ENCODE data around the gene HOXB7. TPM values are rescaled to one million over a fixed set of nuclear protein-coding genes. Genes with fewer than 3 reads are reported as not detected.
A peak's percentile ranks its signal among the peaks of the same experiment; 100 is the strongest.

The HOXB7 gene
- 20.0 and 23.3 TPM in 2 replicates for total RNA-seq (2014; rRNA removed; shearing (Covaris generic))

DNA sequence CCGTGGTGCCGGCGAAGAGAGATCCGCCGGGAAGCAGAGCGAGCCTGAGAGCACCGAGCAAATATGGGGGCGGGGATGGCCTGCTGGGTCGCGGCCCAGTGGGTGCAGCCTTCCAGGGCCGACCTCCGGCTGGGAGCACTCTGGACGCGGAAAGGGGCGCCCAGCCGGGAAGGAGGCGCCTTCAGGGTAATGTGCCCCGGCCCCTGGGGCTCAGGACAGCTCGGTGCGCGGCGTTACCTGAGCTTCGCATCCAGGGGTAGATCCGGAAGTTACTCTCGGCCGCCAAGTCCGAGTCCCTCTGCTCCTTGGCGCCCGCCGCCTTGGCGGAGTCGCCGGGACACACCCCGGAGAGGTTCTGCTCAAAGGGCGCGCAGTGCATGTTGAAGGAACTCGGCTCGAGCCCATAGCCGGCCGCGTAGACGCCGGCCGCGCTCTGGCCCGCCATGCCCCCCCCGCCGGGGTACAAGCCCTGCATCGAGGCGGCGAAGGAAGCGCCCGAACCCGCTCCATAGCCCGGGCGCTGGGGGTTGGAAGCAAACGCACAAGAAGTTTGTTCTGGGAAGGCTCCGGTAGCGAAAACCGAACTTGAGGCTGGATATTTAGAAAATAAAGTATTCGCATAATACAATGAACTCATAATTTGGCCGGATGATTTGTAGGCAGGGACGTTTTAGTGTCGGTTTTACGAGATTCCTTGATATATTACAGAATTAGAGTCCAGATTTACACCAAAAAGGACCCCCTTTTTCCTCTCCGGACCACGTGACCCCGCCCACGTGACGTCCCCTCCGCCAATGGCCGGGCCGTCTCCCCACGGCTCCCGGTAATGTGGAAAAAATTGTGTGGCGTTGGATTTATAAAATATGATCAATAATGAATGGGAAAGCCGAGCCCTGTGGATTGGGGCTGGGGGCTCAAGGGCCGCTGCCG, at the start of gene HOXB7:
Gene HOXB7 (minus strand): TSS at position 736 of the 930 bp plus-strand sequence. CDS start 99 bp downstream, at position 637.
- DNase-seq (ENCODE audit: low read depth): peak; percentile 66

GRCh38 chr17:48655913-48656312, 45.1 kb upstream of the HOXB7 start:
- DNase-seq (ENCODE audit: low read depth): no peak

DNA sequence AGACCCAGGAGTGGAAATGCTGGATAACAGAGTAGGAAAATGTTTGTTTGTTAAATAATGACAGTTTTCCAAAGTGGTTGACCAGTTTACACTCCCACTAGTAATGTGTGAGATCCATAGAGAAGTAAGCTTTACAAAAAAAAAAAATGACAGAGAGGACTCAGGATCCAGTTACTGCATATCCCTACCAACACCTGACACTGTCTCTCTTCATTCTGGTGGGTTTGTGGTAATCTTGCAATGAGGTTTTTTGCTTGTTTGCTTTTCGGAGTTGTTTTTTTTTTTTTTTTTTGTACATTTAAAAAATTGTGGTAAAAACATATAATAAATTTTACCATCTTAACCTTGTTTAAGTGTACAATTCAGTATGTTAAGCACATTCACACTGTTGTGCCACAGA, 38.9 kb upstream of the HOXB7 start:
- no peak for DNase-seq (ENCODE audit: low read depth)

DNA sequence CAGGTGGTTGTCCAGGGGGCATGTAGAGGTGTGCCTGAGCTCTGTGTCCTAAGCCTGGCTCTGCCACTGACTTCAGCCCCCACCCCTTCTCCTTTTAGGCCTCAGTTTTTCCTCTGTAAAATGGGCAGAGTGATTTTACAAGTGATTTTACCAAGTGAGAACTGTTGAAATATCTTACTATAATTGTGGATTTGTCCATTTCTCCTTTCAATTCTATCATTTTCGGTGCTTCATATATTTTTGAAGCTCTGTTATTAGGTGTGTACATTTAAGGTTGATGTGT, 37.1 kb upstream of the HOXB7 start:
- DNase-seq (ENCODE audit: low read depth): no peak

DNA sequence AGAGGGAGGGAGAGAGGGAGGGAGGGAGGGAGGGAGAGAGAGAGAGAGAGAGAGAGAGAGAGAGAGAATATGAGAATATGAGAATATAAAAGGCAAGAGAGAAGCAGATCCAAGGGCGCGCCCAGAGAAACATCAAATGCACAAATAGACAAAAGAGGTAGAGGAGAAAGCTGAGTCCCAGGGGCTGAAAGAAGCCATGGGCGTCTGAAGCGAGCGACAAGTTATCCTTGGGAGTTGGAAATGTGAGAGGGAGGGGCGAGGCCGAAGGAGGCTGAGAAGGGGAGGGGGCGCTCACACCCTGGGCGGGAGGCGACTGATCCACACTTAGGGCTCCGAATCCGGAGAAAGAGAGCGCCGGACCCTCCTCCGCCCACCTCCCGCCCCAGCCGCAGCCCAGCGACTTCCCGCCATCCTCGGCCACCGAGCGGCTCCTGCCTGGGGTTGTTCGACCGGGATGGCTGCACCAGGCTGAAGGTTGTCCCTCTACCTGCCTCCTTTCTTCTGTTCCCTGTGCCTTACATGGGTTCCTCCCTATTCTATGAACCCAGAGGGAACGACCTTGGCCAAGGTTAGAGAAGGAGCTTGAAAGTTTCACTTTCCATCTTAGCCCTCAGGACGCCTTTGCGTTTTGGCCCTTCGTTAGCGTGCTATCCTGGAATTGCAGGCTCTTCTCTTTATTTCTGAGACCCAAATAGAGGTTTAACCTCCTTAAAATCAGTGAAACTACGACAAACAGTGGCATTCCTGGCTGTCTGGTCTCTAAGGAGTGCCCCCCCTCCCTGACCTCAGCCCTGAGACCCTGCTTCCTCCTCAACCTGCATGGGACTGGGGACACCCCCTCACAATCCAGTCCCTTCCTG, 36.5 kb upstream of the HOXB7 start:
- DNase-seq (ENCODE audit: low read depth): peak; percentile 64

- DNase-seq (ENCODE audit: low read depth): peak; percentile 75
Measured at GRCh38 chr17:48646183-48647102, 35.6 kb upstream of the HOXB7 start.

DNA sequence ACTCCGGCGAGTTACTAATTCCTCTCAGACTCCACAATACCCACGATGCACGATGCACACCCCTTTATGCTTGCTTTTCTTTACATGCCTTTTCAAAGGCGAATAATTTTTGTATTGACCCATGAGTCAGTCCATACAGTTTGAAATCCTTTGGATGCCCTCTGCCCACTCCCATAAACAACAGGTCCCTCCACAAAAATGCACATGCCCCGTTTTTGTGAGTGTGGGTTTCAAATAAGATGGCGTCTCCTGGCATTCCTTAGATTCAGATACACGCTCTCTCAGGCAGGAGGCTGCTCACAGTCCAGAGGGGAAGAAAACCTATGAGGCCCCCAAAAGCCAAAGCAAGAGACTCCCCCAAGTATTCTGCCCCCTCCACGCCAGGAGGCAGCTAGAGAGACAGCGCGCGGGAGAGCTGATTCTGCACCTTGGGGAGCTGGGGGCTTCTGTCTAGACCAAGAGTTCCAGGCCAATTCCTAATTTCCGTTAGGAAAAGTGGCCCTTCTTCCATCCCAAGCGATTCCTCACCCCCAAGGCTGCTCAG, 34.9 kb upstream of the HOXB7 start:
- DNase-seq (ENCODE audit: low read depth): no peak

GRCh38 chr17:48644910-48645557, 34.2 kb upstream of the HOXB7 start:
- no peak for DNase-seq (ENCODE audit: low read depth)

DNA sequence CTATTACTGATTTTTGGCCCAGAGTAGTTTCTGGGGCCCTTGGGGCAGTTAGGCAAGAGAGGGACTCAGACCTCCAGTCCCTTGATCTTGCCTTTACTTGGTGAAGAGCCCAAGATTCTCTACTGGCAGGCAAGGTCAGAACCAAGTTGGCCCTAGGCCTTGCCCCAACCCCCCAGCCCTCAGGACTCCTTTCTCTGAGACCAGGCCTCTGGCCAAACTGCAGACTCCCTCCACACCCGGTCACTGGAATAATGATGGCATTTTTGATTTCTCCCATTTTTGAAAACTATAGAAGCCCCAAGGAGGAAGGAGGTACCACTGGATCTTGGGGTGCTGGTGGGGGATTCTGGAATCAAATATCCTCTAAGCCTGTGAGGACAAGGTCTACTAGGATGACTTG, 33.3 kb upstream of the HOXB7 start:
- DNase-seq (ENCODE audit: low read depth): no peak

DNA sequence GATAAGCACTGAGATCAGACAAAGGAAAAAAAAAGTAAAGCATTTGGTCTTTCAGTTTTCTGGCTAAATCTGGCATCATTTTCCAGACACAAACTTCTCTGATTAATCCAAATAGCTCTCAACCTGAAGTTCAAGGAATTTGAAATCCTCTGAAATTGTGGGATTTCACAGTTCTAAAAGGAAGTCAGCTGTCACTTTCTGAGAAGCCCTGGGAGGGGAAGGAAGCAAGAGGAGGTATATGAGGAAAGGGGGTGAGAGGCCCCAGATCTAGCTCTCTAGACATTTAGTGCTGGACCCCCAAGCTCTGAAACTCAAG, 32.8 kb upstream of the HOXB7 start:
- DNase-seq (ENCODE audit: low read depth): no peak

- no peak for DNase-seq (ENCODE audit: low read depth)
Measured at GRCh38 chr17:48642843-48643696, 32.3 kb upstream of the HOXB7 start.

DNA sequence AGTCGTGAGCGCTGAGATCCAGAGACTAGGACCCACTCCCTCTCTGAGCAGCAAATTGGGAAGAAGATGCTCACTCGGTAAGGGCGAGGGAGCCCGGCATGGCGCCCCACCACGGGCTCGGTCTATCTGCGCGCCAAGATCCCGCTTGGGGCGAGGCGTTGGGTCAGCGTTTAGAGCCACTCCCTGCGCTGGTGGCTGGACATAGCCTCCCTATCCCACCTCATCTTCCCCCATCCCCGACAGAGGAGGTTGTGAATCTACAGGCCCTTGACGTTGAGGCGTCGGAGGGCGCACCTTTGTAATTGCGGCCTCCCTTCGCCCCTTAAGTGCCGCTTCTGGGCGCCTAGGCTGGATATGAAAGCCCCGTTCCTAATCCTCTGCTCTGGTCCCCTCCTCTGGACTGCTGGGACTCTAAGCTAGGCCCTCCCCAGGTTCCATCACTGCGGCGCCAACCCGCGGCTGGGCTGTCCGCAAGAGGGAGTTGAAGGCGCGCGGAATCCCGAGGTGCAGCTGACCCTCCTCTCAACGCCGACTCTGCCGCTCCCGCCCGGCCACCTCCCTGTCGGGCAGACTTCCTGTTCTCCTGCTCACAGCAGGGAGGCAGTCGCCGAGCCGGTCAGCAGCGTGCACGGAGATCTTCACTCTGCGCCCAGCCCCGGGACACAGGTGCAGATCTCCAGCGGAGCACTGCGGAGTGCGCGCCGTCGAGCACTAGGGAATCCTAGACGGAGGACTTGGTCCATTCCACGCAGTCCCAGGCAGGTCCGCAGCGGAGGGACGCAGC, 31.4 kb upstream of the HOXB7 start:
- no peak for DNase-seq (ENCODE audit: low read depth)

GRCh38 chr17:48641541-48642058, 30.8 kb upstream of the HOXB7 start:
- DNase-seq (ENCODE audit: low read depth): no peak

GRCh38 chr17:48640858-48641180, 30.0 kb upstream of the HOXB7 start:
- DNase-seq (ENCODE audit: low read depth): no peak

- DNase-seq (ENCODE audit: low read depth): no peak
Measured at GRCh38 chr17:48639982-48640857, 29.4 kb upstream of the HOXB7 start.

GRCh38 chr17:48639136-48639535, 28.3 kb upstream of the HOXB7 start:
- DNase-seq (ENCODE audit: low read depth): no peak

- DNase-seq (ENCODE audit: low read depth): peak; percentile 87
Measured at GRCh38 chr17:48637323-48638260, 26.8 kb upstream of the HOXB7 start.
